K562 (cell line): ENCODE data around the gene ZNF595. TPM values are rescaled to one million over a fixed set of nuclear protein-coding genes. Genes with fewer than 3 reads are reported as not detected.

Experiments used
- BRF2 ChIP-seq: IDR thresholded peaks from 3 replicates; pipeline ENCODE4 v1.6.1; 2011; ENCODE audit warnings: borderline replicate concordance, mild to moderate bottlenecking; ENCODE audit not compliant: insufficient read length, insufficient read depth
- DDX20 ChIP-seq: fragments of 450-650 bp; IDR thresholded peaks from 2 replicates; pipeline ENCODE4 v1.6.1; 2016; ENCODE audit warnings: missing genetic modification characterization, low read depth, mild to moderate bottlenecking, missing compliant biosample characterization, moderate library complexity
- KLF1 ChIP-seq: fragments of 450-650 bp; IDR thresholded peaks from 2 replicates; pipeline ENCODE4 v1.6.1; 2016; ENCODE audit warnings: missing genetic modification characterization, missing compliant biosample characterization
- MTA1 ChIP-seq: fragments of 450-650 bp; IDR thresholded peaks from 2 replicates; pipeline ENCODE4 v1.6.1; 2017; ENCODE audit warnings: borderline replicate concordance
- NFRKB ChIP-seq: fragments of 450-650 bp; IDR thresholded peaks from 2 replicates; pipeline ENCODE4 v1.6.1; 2016; ENCODE audit warnings: low read depth
- REST ChIP-seq, 2 experiments: fragments of 450-650 bp; formaldehyde crosslinking in 1 of 2; IDR thresholded peaks; 2 replicates each; pipeline versions ENCODE4 v1.4.0 to v1.6.1; 2014 to 2020; ENCODE audit warnings: mild to moderate bottlenecking in 2 of 2, borderline replicate concordance in 1 of 2, low read depth in 1 of 2
- ZNF318 ChIP-seq, 2 experiments: fragments of 450-650 bp; IDR thresholded peaks; 2 replicates each; pipeline ENCODE4 v1.6.1; 2016; ENCODE audit warnings: mild to moderate bottlenecking in 2 of 2, borderline replicate concordance in 1 of 2, low read depth in 1 of 2, moderate library complexity in 1 of 2
- polyA plus RNA-seq, 8 experiments: library from polyadenylated mRNA; depleted of rRNA in 4 of 8; stranded (reverse) in 5 of 8; unstranded in 3 of 8; fragments of >200 nt; fragmentation: Nextera tagmentation in 2 of 8; fragmentation: Illumina TruSeq in 1 of 8; extraction: Ambion mirVana in 2 of 8; extraction: Trizol in 1 of 8; gene quantifications; 2 replicates each; pipeline versions ENCODE4 v1.2.1 to v1.2.3, GENCODE V29; 2011 to 2014; ENCODE audit warnings: inconsistent platforms in 1 of 8, missing spikeins in 1 of 8
- total RNA-seq, 7 experiments: library from RNA; depleted of rRNA in 6 of 7; stranded (reverse); fragments of >200 nt in 6 of 7; fragmentation: Illumina TruSeq in 2 of 7; extraction: Trizol in 2 of 7; gene quantifications; 2 replicates each; pipeline versions ENCODE4 v1.2.1 to v1.2.3, GENCODE V29; 2011 to 2021; ENCODE audit warnings: low replicate concordance in 1 of 7
- TF ChIP-seq, protein P1 (sequence below): sonication (generic); formaldehyde crosslinking; IDR thresholded peaks from 2 replicates; pipeline ENCODE4 v1.8.0; 2022; ENCODE audit warnings: mild to moderate bottlenecking, low read depth, missing genetic modification reagents

ZNF595 gene
- total and polyA plus RNA-seq, 9 of the 15 experiments (the other 6 are each of a cell fraction or from before 2014, with no cell fraction given), result 116 to 632 (median 237) TPM

DNA sequence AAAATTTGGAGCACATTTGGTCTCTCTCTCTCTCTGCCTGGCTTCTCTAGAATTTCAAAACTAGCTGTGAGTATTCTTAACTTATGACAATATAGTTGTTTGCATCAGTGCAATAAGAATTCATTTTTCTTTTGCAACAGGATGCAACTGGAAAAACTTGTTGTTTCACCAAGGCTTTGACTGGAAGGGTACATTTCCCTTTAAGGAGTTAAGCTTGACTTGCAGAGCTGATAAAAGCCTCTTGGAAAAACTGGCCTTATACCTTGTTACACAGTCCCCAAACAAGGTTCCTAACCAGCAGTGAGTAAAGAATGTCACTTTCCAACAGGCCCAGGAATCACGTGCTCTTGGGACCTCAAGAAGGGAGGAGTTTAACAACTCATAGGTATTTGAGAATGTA is 45.3 kb downstream of the ZNF595 start (continued):
- TF ChIP-seq ZNF318 (IDR thresholded peaks at IDR 0.05; ENCODE audit: borderline replicate concordance in 1 of 2, low read depth in 1 of 2) (no peak), BRF2 (no peak), NFRKB (no peak), DDX20 (tag) (no peak), MTA1 (no peak), KLF1 (tag) (no peak), REST (IDR thresholded peaks at IDR 0.05; ENCODE audit: borderline replicate concordance) (no peak), REST (CRISPR knock-in tag; IDR thresholded peaks at IDR 0.05; ENCODE audit: low read depth) (no peak)
- TF ChIP-seq, protein P1, sequence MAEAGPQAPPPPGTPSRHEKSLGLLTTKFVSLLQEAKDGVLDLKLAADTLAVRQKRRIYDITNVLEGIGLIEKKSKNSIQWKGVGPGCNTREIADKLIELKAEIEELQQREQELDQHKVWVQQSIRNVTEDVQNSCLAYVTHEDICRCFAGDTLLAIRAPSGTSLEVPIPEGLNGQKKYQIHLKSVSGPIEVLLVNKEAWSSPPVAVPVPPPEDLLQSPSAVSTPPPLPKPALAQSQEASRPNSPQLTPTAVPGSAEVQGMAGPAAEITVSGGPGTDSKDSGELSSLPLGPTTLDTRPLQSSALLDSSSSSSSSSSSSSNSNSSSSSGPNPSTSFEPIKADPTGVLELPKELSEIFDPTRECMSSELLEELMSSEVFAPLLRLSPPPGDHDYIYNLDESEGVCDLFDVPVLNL (CRISPR knock-in tag), result no peak
